CD4-positive, alpha-beta T cell (primary cell): ENCODE results near the gene C3orf80. TPM values are rescaled to one million over a fixed set of nuclear protein-coding genes. Genes with fewer than 3 reads are reported as not detected.

Source experiments
- ATAC-seq: fragments of 200-7000 bp; cut with Tn5 transposase; one replicate; pipeline ENCODE4 v1.10.0; 2022; ENCODE audit warnings: mild to moderate bottlenecking; ENCODE audit not compliant: poor library complexity
- CTCF ChIA-PET: fragments of 350-600 bp; sonication (Branson Sonifier 250); formaldehyde crosslinking; loops from one replicate; lab custom pipeline; 2021; ENCODE audit warnings: antibody characterized with exemption, inconsistent platforms; lab: Charles Lee
- POLR2A ChIA-PET: fragments of 350-600 bp; sonication (Branson Sonifier 250); formaldehyde crosslinking; loops from one replicate; lab custom pipeline; 2021; ENCODE audit warnings: antibody characterized with exemption, inconsistent platforms; lab: Charles Lee
- DNase-seq, 14 experiments: peaks; one replicate each; pipeline ENCODE4 v3.0.0-alpha.2; 2013 to 2020; ENCODE audit warnings: mixed read lengths in 2 of 14
- H3K27ac ChIP-seq, 2 donors: one replicate each; pipeline versions ENCODE4 v1.5.1 to v1.7.0; 2013; ENCODE audit warnings: low read length in 2 of 2, low read depth in 1 of 2, mild to moderate bottlenecking in 1 of 2
- H3K27me3 ChIP-seq, 2 experiments: 1 replicate in 1 of 2; 2 replicates in 1 of 2; pipeline versions ENCODE4 v1.6.1 to v1.7.0; 2013; ENCODE audit warnings: low read length in 2 of 2, control low read depth in 1 of 2, mild to moderate bottlenecking in 1 of 2, moderate library complexity in 1 of 2; ENCODE audit not compliant: insufficient read depth in 2 of 2, control insufficient read depth in 1 of 2
- H3K36me3 ChIP-seq: one replicate; pipeline ENCODE4 v1.6.1; 2013; ENCODE audit warnings: low read length, control low read depth; ENCODE audit not compliant: insufficient read depth
- H3K4me1 ChIP-seq: one replicate; pipeline ENCODE4 v1.6.1; 2013; ENCODE audit warnings: low read length, control low read depth; ENCODE audit not compliant: insufficient read depth
- H3K4me3 ChIP-seq: one replicate; pipeline ENCODE4 v1.5.1; 2013; ENCODE audit warnings: mild to moderate bottlenecking, low read length, moderate library complexity
- H3K9me3 ChIP-seq, 2 experiments: 1 replicate in 1 of 2; 2 replicates in 1 of 2; pipeline versions ENCODE4 v1.6.1 to v1.7.0; 2013; ENCODE audit warnings: low read length in 2 of 2, mild to moderate bottlenecking in 2 of 2, control low read depth in 1 of 2, moderate library complexity in 1 of 2; ENCODE audit not compliant: control insufficient read depth in 1 of 2, insufficient read depth in 1 of 2
- H3K27ac Mint-ChIP-seq: one replicate; pipeline ENCODE4 v1.8.0; 2020; ENCODE audit warnings: mixed read lengths
- H3K27me3 Mint-ChIP-seq: one replicate; pipeline ENCODE4 v1.8.0; 2021; ENCODE audit warnings: mixed read lengths
- H3K36me3 Mint-ChIP-seq: one replicate; pipeline ENCODE4 v1.8.0; 2021; ENCODE audit warnings: low read depth, mixed read lengths
- H3K4me1 Mint-ChIP-seq: one replicate; pipeline ENCODE4 v1.8.0; 2021; ENCODE audit warnings: low read depth, mixed read lengths
- H3K4me3 Mint-ChIP-seq: one replicate; pipeline ENCODE4 v1.8.0; 2020; ENCODE audit warnings: mild to moderate bottlenecking, mixed read lengths
- H3K9me3 Mint-ChIP-seq: one replicate; pipeline ENCODE4 v1.8.0; 2020; ENCODE audit warnings: mixed read lengths
- intact Hi-C, 2 experiments: fragments of 100-400 bp; cut with DNase I in 1 of 2; cut with micrococcal nuclease in 1 of 2; formaldehyde crosslinking; loops; one replicate each; pipeline versions ENCODE4 v1.15.1 to v1.9.0; 2023 to 2025; cut with DNase I, micrococcal nuclease
- total RNA-seq, 174 experiments: library from RNA in 2 of 174; stranded (reverse) in 2 of 174; gene quantifications; one replicate each; pipeline ENCODE4 v1.2.3 and lab custom pipeline; 2021 to 2026
- TF ChIP-seq, protein P1 (sequence below): fragments of 200-600 bp; IDR thresholded peaks from one replicate; pipeline ENCODE4 v1.8.0; 2022; ENCODE audit warnings: antibody characterized with exemption, mild to moderate bottlenecking

C3orf80 gene
- total RNA-seq, 2 experiments from 2014 or later: not detected

DNA sequence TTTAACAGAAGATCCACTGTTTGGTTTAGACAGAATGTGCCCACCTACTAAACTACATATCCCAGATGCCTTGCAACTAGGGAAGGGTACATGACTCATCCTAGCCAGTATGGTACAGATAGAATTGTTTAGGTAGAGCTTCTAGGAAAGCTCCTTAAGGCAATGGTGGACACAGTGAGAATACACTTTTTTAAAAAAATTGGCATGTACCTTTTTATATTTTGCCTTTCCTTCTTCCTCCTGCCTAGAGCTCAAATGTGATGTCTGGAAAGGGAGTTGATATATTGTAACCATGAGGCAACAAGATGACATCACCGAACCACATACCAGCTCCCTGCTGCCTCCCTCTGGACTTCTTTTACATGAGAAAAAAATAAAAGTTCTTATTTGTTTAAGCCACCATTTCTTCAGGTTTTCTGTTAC lies 14.4 kb upstream of the C3orf80 start:
- Histone ChIP-seq H3K27ac (no peak overlapping the region), H3K36me3 (no peaks in the 10 kb centered on the region), H3K4me3 (no peak overlapping the region), H3K9me3 (no peaks in the 10 kb centered on the region), H3K27me3 (peaks cover 3 to 4% of the 10 kb centered on the region in 2 experiments), H3K4me1 (no peaks in the 10 kb centered on the region)
- ChIA-PET CTCF (no interaction called here), POLR2A (no interaction called here)
- peak in 1 of 14 experiments; percentile 1 for DNase-seq
- H3K4me3 Mint-ChIP-seq: no peak overlapping the region
- H3K27me3 Mint-ChIP-seq: peaks cover 22% of the 10 kb centered on the region
- no peak for ATAC-seq
- H3K4me1 Mint-ChIP-seq: no peaks in the 10 kb centered on the region
- no peak overlapping the region for H3K27ac Mint-ChIP-seq
- no peaks in the 10 kb centered on the region for H3K36me3 Mint-ChIP-seq
- intact Hi-C loops: no loop called here
- TF ChIP-seq, protein P1, sequence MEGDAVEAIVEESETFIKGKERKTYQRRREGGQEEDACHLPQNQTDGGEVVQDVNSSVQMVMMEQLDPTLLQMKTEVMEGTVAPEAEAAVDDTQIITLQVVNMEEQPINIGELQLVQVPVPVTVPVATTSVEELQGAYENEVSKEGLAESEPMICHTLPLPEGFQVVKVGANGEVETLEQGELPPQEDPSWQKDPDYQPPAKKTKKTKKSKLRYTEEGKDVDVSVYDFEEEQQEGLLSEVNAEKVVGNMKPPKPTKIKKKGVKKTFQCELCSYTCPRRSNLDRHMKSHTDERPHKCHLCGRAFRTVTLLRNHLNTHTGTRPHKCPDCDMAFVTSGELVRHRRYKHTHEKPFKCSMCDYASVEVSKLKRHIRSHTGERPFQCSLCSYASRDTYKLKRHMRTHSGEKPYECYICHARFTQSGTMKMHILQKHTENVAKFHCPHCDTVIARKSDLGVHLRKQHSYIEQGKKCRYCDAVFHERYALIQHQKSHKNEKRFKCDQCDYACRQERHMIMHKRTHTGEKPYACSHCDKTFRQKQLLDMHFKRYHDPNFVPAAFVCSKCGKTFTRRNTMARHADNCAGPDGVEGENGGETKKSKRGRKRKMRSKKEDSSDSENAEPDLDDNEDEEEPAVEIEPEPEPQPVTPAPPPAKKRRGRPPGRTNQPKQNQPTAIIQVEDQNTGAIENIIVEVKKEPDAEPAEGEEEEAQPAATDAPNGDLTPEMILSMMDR: no peak
- no peaks in the 10 kb centered on the region for H3K9me3 Mint-ChIP-seq

- Histone ChIP-seq H3K27me3 (peaks cover 9 to 12% of the 10 kb centered on the region in 2 experiments), H3K4me1 (no peaks in the 10 kb centered on the region), H3K4me3 (no peak overlapping the region), H3K9me3 (no peaks in the 10 kb centered on the region), H3K36me3 (no peaks in the 10 kb centered on the region), H3K27ac (no peak overlapping the region)
- Mint-ChIP-seq H3K27me3 (peaks cover 34% of the 10 kb centered on the region), H3K9me3 (no peaks in the 10 kb centered on the region), H3K4me1 (no peaks in the 10 kb centered on the region), H3K27ac (no peak overlapping the region), H3K4me3 (no peak overlapping the region), H3K36me3 (no peaks in the 10 kb centered on the region)
- POLR2A ChIA-PET: no interaction called here
- no peak for DNase-seq
- CTCF ChIA-PET: no interaction called here
- no peak for ATAC-seq
- TF ChIP-seq, protein P1: no peak
- intact Hi-C loops: no loop called here
Measured at GRCh38 chr3:160213191-160213590, 12.0 kb upstream of the C3orf80 start.

DNA sequence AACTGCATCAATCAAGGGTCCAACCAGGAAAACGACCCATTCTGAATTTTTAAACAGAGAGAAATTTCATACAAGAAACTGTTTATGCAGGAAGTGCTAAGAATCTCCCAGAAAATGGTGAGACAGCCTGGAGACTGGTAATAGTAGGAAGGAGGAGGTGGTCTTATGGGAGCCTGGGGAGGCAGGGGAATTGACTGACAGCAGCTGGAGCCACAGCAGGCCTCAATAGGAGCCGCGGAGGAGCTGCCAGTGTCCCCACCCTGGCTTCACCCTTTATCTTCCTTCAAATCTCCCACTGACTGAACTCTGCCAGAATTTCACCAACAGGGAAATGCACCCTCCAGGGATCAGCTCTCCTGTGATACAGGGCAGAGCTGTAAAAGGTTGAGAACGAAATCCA lies 7.5 kb upstream of the C3orf80 start:
- Mint-ChIP-seq H3K4me3 (no peak overlapping the region), H3K27ac (no peak overlapping the region), H3K9me3 (no peaks in the 10 kb centered on the region), H3K4me1 (no peaks in the 10 kb centered on the region), H3K36me3 (no peaks in the 10 kb centered on the region), H3K27me3 (peaks cover 51% of the 10 kb centered on the region)
- ChIA-PET CTCF (no interaction called here), POLR2A (no interaction called here)
- TF ChIP-seq, protein P1: no peak
- intact Hi-C loops: no loop called here
- Histone ChIP-seq H3K4me1 (no peaks in the 10 kb centered on the region), H3K27me3 (peaks cover 11 to 34% of the 10 kb centered on the region in 2 experiments), H3K4me3 (no peak overlapping the region), H3K36me3 (no peaks in the 10 kb centered on the region), H3K27ac (no peak overlapping the region), H3K9me3 (no peaks in the 10 kb centered on the region)
- ATAC-seq: no peak
- no peak for DNase-seq
